Fibroblast of pulmonary artery (primary cell): ENCODE results near the gene CLDN7.
A peak's percentile ranks its signal among the peaks of the same experiment; 100 is the strongest.

Experiments used
- DNase-seq: peaks from one replicate; pipeline ENCODE4 v3.0.0-alpha.2; 2010; ENCODE audit warnings: low read depth
- H3K4me3 ChIP-seq: replicated peaks from 2 replicates; pipeline ENCODE4 v1.5.1; 2011; ENCODE audit warnings: low read depth, mild to moderate bottlenecking, control low read depth, low read length, moderate library complexity
- CTCF ChIP-seq: IDR thresholded peaks from 2 replicates; pipeline ENCODE4 v1.5.1; 2011; ENCODE audit warnings: mild to moderate bottlenecking, control low read depth, low read length, inconsistent platforms; ENCODE audit errors: missing control alignments

Gene CLDN7

GRCh38 chr17:7262192-7262934, at the start of gene CLDN7:
Gene CLDN7 (minus strand): TSS chr17:7262478. CDS start chr17:7262043, 435 bp downstream.
- TF ChIP-seq CTCF, result no peak
- DNase-seq, result no peak
- peak within 1 kb of the TSS; percentile 40 for H3K4me3 ChIP-seq

GRCh38 chr17:7311110-7311705, 48.9 kb upstream of the CLDN7 start:
- H3K4me3 ChIP-seq, result no peak overlapping the region
- TF ChIP-seq CTCF, result no peak
- no peak for DNase-seq

GRCh38 chr17:7309628-7310027, 47.4 kb upstream of the CLDN7 start:
- TF ChIP-seq CTCF, result no peak
- H3K4me3 ChIP-seq, result peak overlapping the region; percentile 97
- DNase-seq, result no peak

GRCh38 chr17:7308625-7309433, 46.6 kb upstream of the CLDN7 start:
- peak; percentile 79 for DNase-seq
- no peak for TF ChIP-seq CTCF
- H3K4me3 ChIP-seq, result peak overlapping the region; percentile 97

GRCh38 chr17:7307686-7308624, 45.7 kb upstream of the CLDN7 start:
- H3K4me3 ChIP-seq, result peak overlapping the region; percentile 97
- peak; percentile 35 for DNase-seq
- TF ChIP-seq CTCF, result no peak
